NCI-H524 (cell line): ENCODE data around the gene LAMA3.

Experiments used
- DNase-seq, 2 experiments: peaks; one replicate each; lab custom pipeline; 2025; lab: John Stamatoyannopoulos, UW

The LAMA3 gene

DNA sequence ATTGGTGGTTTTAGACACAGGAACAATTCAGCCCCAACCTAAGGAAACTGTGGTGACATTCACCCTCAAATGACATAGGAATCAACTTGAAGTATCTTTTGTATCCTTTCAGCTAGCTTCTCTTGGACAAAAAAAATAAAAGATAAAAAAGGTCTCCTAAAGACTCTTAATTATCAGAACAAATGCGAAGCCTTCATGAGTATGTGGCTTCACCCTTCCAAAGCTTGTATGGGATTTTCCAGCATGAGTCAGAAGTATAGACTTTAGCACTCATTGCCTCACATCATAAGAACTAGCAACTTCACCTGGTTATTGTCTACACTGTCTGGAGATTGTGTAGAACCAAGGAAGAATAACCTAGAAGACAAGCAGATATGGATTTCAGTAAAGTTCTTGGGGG is 135.4 kb downstream of the LAMA3 start:
- no peak for DNase-seq

GRCh38 chr18:23825496-23825895 is 136.2 kb downstream of the LAMA3 start:
- DNase-seq: no peak

DNA sequence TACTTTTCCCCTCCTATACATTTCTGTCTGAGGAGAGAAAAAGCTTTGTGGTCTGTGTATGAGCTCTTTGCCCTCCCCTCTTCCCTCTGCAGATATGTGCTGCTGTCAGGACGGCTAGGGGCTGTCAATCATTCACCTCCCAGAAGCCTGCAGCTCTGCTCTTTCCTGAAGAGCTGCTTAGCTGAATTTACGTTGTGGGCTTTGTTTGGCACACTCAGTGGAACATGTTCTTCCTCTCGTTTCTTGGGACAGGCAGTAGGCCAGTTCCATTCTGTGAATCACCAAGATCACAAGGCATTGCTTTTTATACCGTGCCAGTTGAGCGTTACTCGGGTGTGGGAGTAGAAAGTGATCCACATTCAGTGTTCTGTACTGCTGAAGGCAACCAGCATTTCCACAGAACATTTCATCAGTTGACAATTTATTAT is 136.7 kb downstream of the LAMA3 start:
- DNase-seq: no peak

DNA sequence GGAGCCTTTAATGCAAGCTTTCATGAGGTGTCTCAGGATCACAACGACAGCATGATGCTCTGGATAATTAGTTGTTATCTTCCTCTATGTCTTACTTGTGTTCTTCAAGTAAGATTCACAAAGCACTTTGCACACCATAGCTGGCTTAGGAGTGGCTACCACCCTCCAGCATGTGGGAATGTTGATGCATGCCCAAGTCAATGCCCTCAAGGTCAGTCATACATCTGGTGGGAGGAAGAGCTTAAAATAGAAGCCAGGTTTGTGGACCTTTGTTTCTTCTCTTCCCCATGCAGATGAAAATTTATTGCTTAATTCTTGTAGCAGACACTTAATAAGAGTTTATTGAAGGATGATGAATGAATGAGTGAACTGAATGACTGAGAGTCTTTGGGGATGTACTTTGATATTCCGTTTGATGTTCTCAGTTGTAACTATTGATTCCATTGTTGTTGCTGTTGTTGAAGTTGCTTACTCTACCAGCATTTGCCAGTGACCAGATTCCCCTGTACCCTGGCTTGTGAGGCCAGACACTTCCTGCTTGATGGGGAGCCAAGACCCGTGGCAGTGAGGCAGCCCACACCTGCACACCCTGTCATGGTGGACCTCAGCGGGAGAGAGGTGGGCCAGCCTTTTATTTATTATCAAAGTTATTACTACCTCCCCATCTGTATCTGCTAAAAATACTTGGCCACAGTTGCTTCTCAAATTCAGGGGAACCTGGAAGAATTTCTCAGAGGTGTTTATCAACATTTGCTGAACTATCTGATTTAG is 137.8 kb downstream of the LAMA3 start:
- no peak for DNase-seq

DNA sequence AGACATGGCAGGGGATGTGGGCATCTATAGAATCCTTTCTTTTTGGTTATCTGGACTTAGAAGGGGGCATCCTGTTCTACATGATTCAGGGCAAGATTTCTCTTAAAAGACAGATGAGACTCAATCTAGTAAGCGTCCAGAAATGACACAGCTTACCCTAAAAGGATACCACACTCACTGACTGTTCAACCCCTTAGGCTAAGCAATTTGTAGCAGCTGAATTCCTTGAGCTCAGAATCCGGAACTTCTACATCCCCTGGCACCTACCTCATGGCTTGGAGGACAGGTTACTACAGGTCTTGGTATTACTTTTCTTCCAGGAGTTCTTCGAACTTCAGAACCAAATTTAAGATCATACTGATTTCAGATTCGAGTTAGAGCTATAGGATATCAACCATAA is 138.4 kb downstream of the LAMA3 start:
- no peak for DNase-seq

DNA sequence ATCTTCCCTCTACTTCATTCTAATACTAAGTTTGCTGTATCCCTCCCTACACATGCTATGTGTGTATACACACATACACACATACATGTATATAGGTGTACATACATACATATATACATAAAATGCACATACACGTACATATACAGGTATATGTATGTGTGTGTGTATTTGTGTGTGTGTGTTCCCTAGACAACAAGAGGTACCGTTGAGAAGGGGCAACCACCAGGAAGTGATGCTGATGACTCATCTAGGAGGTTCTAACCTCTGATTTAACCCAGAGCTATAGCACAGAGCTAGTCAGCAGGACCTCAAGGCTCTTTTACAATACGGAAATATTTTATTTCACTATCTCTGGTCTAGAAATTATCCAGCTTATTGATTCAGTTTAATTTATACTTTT is 139.2 kb downstream of the LAMA3 start:
- DNase-seq: no peak

DNA sequence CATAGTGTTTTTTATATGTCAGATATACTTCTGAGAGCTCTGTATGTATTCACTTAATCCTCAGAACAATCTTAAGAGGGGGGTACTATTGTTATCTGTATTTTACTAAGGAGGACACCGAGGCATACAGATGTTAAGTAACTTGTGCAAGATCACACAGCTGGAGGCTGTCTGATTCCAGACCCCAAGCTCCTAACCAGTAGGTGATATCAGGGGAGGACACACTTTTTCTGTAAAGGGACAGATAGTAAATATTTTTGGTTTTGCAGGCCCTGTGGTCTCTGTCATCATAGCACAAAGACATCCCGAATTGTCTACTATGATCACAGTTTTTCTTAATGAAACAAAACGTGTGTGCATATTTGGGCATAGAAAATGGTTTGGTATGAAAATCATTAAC is 143.7 kb downstream of the LAMA3 start:
- DNase-seq: no peak

- no peak for DNase-seq
These were observed 144.5 kb downstream of the LAMA3 start for GRCh38 chr18:23833714-23834113.

- DNase-seq: no peak
These were observed 145.8 kb downstream of the LAMA3 start for GRCh38 chr18:23835091-23835490.

- DNase-seq: no peak
These were observed 146.3 kb downstream of the LAMA3 start for GRCh38 chr18:23835506-23835905.

DNA sequence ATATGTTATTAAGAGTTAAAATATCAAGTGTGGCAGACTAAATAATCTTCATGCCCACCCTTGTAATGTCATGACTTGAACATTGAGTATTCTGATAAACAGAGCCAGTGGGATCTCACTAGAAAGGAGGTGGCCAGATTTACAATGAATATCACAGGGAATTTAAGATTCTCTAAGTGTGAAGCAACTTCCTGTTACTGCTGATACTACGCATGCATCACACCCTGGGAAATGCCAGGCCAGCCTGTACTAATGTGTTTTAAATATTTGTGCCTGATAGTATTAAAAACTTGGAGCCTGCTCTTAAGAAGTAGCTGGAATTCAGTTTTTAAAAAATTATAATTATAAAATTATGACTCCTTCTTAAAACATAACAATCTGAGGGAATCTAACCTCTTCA is 148.3 kb downstream of the LAMA3 start:
- no peak for DNase-seq

DNA sequence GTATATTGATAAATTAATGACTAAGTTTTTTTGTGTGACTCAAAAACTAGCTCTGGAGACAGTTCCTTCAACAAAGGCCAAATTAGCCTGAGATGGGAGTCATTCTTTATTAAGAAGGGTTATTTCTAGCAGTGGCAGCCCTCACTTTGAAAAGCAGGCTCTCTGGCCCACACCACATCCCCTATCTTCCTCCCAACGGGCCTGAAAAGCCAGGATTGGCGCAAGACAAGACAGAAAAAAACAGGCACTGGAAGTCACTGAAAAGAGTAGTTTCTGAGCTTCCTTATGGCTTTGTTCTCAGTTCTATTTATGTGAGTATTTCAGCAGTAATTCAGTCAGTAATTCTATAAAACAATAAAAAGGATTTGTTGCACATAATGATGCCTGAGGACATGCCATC is 149.0 kb downstream of the LAMA3 start:
- no peak for DNase-seq

- no peak for DNase-seq
These were observed 149.6 kb downstream of the LAMA3 start for GRCh38 chr18:23838801-23839366.

DNA sequence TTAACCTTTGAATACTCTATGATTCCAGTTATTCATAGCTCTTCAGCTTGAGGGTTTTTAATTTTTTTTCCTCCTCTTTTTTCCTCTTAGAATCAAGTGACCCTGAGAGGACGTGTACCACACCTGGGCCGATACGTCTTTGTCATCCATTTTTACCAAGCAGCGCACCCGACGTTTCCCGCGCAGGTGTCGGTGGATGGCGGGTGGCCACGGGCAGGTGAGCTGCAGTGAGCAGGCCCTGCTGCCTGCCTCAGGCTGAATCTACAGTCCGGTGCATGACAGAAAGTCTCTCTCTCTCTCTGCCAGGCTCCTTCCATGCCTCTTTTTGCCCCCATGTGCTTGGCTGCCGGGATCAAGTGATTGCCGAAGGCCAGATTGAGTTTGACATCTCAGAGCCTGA is 153.1 kb downstream of the LAMA3 start:
- DNase-seq: no peak

- DNase-seq: no peak
These were observed 155.9 kb downstream of the LAMA3 start for GRCh38 chr18:23844991-23845680.

DNA sequence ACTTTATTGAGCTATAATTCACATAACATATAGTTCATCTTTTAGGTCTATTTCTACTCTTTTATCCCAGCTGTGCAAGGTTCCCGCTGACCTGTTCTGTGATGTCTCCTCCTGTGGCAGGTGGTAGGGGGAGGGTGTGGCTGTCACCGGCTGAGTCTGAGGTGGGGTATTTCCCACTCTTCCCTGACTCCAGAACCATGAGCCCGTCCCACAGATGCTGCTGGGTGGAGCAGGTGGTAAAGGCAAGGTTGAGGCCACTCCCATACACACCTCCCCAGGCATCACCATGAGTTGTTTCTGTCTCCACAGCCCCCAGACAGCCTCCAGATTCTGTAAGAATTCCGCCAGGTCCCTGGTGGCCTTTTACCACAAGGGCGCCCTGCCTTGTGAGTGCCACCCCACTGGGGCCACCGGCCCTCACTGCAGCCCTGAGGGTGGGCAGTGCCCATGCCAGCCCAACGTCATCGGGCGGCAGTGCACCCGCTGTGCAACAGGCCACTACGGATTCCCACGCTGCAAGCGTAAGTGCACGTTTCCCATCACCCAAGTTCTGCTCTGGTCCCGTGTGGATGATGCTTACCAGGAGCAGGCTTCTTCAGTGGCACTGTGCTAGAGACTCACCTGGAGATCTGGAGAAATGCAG is 156.9 kb downstream of the LAMA3 start:
- no peak for DNase-seq

GRCh38 chr18:23847321-23847986 is 158.2 kb downstream of the LAMA3 start:
- DNase-seq: no peak

DNA sequence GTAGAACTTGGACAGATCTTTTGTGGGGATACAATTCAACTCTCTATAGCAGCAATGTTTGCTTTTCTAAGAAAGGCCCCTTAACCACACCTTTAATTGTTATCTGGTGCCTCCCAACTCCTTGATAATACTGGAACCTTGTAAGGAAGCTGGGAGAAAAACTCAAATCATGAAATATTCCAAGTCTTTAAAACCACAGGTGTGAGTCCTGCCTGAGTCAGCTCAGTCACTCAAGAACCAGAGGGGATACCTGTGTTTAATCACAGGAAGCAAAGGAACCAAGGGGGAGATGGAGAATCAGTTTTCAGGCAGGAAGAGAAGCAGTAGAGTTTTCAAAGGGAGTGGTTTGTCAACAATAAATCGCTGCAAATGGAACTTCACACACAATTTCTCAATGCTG is 159.9 kb downstream of the LAMA3 start:
- DNase-seq: no peak

GRCh38 chr18:23850215-23850614 is 161.0 kb downstream of the LAMA3 start:
- DNase-seq: no peak

- DNase-seq: no peak
These were observed 162.3 kb downstream of the LAMA3 start for GRCh38 chr18:23851470-23852002.

DNA sequence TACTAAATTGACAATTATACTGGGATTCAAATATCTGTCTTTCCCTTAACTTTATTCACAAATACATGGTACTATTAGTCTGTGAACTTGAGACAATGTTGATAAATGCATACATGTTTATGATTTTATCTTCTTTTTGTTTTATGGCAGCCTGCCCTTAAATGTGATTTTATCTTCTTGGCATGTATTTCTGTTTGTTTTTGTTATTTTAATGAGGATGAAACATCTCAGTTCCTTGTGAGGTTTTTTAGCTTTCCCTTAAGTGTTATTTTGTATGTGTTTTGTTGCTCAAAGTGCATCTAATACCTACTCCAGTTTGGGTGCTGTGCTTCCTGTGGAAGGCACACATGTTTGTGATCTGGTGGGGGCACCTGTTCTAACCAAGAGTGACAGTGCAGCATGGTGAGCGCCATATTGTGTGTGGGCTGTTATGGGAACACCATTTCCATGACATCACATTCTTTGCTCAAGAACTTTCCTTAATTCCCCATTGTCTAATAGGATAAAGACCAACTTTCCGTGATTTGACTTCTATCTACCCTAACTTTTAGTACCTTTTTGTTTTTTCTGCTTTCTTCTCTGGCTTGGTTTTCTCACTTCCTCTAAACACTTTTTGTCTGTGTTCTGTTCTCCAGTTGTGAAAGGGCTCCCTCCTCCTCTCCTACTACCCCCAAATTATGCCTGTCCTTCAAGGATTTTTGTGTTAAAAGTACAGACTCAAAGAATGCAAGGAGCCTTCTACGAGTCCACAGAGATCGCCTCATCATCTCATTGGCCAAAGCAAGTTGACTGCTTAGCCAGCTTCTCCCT is 163.2 kb downstream of the LAMA3 start:
- no peak for DNase-seq
